GM13976 (cell line): Measurements from ENCODE around the gene TENM4.

ENCODE experiments used
- DNase-seq: peaks from one replicate; pipeline ENCODE4 v3.0.0; 2012; ENCODE audit warnings: low spot score
- in situ Hi-C: fragments of 300-500 bp; cut with MboI; formaldehyde crosslinking; loops from one replicate; pipeline ENCODE4 v1.12.0; 2022; ENCODE audit warnings: low sequenced_read_pairs, mixed read lengths, inconsistent platforms; ENCODE audit not compliant: unreplicated experiment
- TF ChIP-seq, protein P1 (sequence below): IDR thresholded peaks from 2 replicates; pipeline ENCODE4 v1.5.1; 2012; ENCODE audit warnings: borderline replicate concordance, mild to moderate bottlenecking; ENCODE audit not compliant: insufficient read depth; ENCODE audit errors: extremely low read depth, missing control alignments, control extremely low read depth

Gene TENM4

DNA sequence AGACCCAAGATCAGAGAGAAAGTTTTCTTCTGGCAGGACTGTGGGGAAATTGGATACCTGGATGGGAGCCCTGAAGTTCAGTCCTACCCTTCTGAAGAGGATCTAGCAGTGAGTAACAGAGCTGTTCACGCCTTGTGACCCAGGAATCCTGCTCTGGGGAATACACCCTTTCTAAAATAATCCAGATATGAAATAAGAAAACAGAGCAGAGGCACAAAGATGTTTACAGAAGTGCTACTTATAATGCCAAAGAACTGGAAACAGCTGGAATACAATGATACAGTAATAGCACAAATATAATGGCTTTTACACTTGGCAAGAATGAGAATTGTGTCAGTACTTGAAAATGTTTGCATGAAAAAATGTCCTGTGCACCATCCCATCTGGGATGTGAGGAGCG, 562.2 kb downstream of the TENM4 start:
- in situ Hi-C loops, result no loop called here
- DNase-seq, result no peak
- TF ChIP-seq, protein P1, sequence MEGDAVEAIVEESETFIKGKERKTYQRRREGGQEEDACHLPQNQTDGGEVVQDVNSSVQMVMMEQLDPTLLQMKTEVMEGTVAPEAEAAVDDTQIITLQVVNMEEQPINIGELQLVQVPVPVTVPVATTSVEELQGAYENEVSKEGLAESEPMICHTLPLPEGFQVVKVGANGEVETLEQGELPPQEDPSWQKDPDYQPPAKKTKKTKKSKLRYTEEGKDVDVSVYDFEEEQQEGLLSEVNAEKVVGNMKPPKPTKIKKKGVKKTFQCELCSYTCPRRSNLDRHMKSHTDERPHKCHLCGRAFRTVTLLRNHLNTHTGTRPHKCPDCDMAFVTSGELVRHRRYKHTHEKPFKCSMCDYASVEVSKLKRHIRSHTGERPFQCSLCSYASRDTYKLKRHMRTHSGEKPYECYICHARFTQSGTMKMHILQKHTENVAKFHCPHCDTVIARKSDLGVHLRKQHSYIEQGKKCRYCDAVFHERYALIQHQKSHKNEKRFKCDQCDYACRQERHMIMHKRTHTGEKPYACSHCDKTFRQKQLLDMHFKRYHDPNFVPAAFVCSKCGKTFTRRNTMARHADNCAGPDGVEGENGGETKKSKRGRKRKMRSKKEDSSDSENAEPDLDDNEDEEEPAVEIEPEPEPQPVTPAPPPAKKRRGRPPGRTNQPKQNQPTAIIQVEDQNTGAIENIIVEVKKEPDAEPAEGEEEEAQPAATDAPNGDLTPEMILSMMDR, result no peak

GRCh38 chr11:78876676-78877075, 564.2 kb downstream of the TENM4 start:
- in situ Hi-C loops, result no loop called here
- no peak for DNase-seq
- TF ChIP-seq, protein P1, result no peak

GRCh38 chr11:78870655-78871054, 570.2 kb downstream of the TENM4 start:
- TF ChIP-seq, protein P1, result no peak
- no peak for DNase-seq
- in situ Hi-C loops, result no loop called here

DNA sequence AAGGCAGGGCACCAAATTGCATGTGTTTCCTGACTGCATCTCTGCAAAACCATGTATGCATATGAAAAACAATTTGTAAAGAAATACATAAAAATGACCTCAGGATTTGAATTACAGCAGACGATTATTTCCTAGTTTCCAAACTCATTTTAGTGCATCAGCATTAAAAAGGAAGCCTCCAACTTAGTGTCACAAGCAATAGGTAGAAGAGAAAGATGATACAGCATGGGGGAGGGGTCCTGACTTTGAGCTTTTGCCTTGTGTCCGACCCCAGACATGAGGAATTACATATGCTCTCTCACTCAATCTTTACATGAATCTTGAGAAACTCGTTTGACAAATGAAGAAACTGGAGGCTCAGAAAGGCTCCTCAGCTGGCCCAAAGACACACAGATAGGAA, 571.5 kb downstream of the TENM4 start:
- TF ChIP-seq, protein P1, result no peak
- DNase-seq, result no peak
- in situ Hi-C loops, result no loop called here

GRCh38 chr11:78868563-78868962, 572.3 kb downstream of the TENM4 start:
- in situ Hi-C loops, result no loop called here
- TF ChIP-seq, protein P1, result no peak
- DNase-seq, result no peak

- in situ Hi-C loops, result no loop called here
- DNase-seq, result no peak
- TF ChIP-seq, protein P1, result no peak
These were observed 580.0 kb downstream of the TENM4 start for GRCh38 chr11:78860720-78861422.
